ENCODE results near the gene ARSD.

Gene ARSD

GRCh38 chrX:2875798-2876399 lies 53.2 kb downstream of the ARSD start:
- H3K4me2 ChIP-seq (ENCODE audit: low read length) = no peak overlapping the region
- no peak overlapping the region for H3K4me3 ChIP-seq (ENCODE audit: low read depth, low read length, poor library complexity, severe bottlenecking)
- H3K9ac ChIP-seq (ENCODE audit: low read length) = no peak overlapping the region
- no peak for TF ChIP-seq EZH2 (IDR thresholded peaks at IDR 0.05; ENCODE audit: borderline replicate concordance, low read length)
- TF ChIP-seq CTCF (IDR thresholded peaks at IDR 0.05; ENCODE audit: low read length) = peak; percentile 29; the same call in 1 of the 2 replicates
- H3F3A ChIP-seq (ENCODE audit: insufficient read depth, low read length) = no peaks in the 10 kb centered on the region
- H3K27me3 ChIP-seq (ENCODE audit: insufficient read depth, low read length) = no peaks in the 10 kb centered on the region
- no peaks in the 10 kb centered on the region for H3K4me1 ChIP-seq (ENCODE audit: insufficient read depth, low read length, severe bottlenecking)
- no peaks in the 10 kb centered on the region for H3K79me2 ChIP-seq (ENCODE audit: insufficient read depth, low read length)
- H3K9me3 ChIP-seq (ENCODE audit: low read length) = no peaks in the 10 kb centered on the region
- H4K20me1 ChIP-seq (ENCODE audit: insufficient read depth, low read length) = no peaks in the 10 kb centered on the region
- no peak overlapping the region for H3K27ac ChIP-seq (ENCODE audit: low read depth, low read length, poor library complexity, severe bottlenecking)
- H2AFZ ChIP-seq (ENCODE audit: low read length) = no peak overlapping the region
- no peaks in the 10 kb centered on the region for H3K9me2 ChIP-seq (ENCODE audit: low read depth, low read length)
- no peaks in the 10 kb centered on the region for H3K36me3 ChIP-seq (ENCODE audit: insufficient read depth, low read length)

DNA sequence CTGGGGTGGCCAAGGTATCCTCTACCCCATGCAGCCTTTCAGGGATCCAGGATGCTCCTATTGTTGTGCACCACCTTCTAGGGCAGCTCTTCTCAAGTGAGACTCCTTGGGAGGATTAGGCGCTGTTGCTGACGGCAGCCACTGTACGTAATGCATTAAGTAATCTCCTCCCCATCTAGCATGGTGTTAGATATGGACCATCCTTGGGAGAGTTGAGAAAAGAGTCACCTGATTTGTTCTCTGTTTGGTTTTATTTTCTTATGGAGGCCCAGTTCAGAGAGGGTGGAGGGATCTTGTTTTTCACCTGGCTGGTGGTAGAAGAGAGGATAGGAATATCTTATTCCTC lies 54.0 kb downstream of the ARSD start:
- Histone ChIP-seq H3K9me2 (ENCODE audit: low read depth, low read length) (no peaks in the 10 kb centered on the region), H3K4me3 (ENCODE audit: low read depth, low read length, poor library complexity, severe bottlenecking) (no peak overlapping the region), H3K36me3 (ENCODE audit: insufficient read depth, low read length) (no peaks in the 10 kb centered on the region), H3K9ac (ENCODE audit: low read length) (no peak overlapping the region), H4K20me1 (ENCODE audit: insufficient read depth, low read length) (no peaks in the 10 kb centered on the region), H3K4me2 (ENCODE audit: low read length) (no peak overlapping the region), H3K27me3 (ENCODE audit: insufficient read depth, low read length) (no peaks in the 10 kb centered on the region), H3K4me1 (ENCODE audit: insufficient read depth, low read length, severe bottlenecking) (no peaks in the 10 kb centered on the region), H3K79me2 (ENCODE audit: insufficient read depth, low read length) (no peaks in the 10 kb centered on the region), H3K9me3 (ENCODE audit: low read length) (no peaks in the 10 kb centered on the region), H3K27ac (ENCODE audit: low read depth, low read length, poor library complexity, severe bottlenecking) (no peak overlapping the region), H3F3A (ENCODE audit: insufficient read depth, low read length) (no peaks in the 10 kb centered on the region), H2AFZ (ENCODE audit: low read length) (no peak overlapping the region)
- TF ChIP-seq EZH2 (IDR thresholded peaks at IDR 0.05; ENCODE audit: borderline replicate concordance, low read length) = no peak
- no peak for TF ChIP-seq CTCF (IDR thresholded peaks at IDR 0.05; ENCODE audit: low read length)

GRCh38 chrX:2874222-2875135 lies 54.7 kb downstream of the ARSD start:
- no peaks in the 10 kb centered on the region for H3K9me2 ChIP-seq (ENCODE audit: low read depth, low read length)
- H2AFZ ChIP-seq (ENCODE audit: low read length) = no peak overlapping the region
- H3K4me2 ChIP-seq (ENCODE audit: low read length) = no peak overlapping the region
- no peak overlapping the region for H3K27ac ChIP-seq (ENCODE audit: low read depth, low read length, poor library complexity, severe bottlenecking)
- no peaks in the 10 kb centered on the region for H3K79me2 ChIP-seq (ENCODE audit: insufficient read depth, low read length)
- no peaks in the 10 kb centered on the region for H3K36me3 ChIP-seq (ENCODE audit: insufficient read depth, low read length)
- no peaks in the 10 kb centered on the region for H3F3A ChIP-seq (ENCODE audit: insufficient read depth, low read length)
- H3K9ac ChIP-seq (ENCODE audit: low read length) = no peak overlapping the region
- no peak overlapping the region for H3K4me3 ChIP-seq (ENCODE audit: low read depth, low read length, poor library complexity, severe bottlenecking)
- H4K20me1 ChIP-seq (ENCODE audit: insufficient read depth, low read length) = no peaks in the 10 kb centered on the region
- H3K27me3 ChIP-seq (ENCODE audit: insufficient read depth, low read length) = no peaks in the 10 kb centered on the region
- H3K4me1 ChIP-seq (ENCODE audit: insufficient read depth, low read length, severe bottlenecking) = no peaks in the 10 kb centered on the region
- no peak for TF ChIP-seq EZH2 (IDR thresholded peaks at IDR 0.05; ENCODE audit: borderline replicate concordance, low read length)
- no peak for TF ChIP-seq CTCF (IDR thresholded peaks at IDR 0.05; ENCODE audit: low read length)
- no peaks in the 10 kb centered on the region for H3K9me3 ChIP-seq (ENCODE audit: low read length)
